NAMALWA (cell line): ENCODE data around the gene CSNK2B.

Experiments
- DNase-seq: peaks from one replicate; pipeline ENCODE4 v3.0.0-alpha.2; 2015; ENCODE audit warnings: low spot score

The CSNK2B gene

GRCh38 chr6:31636698-31637596 lies 28.9 kb upstream of the CSNK2B start:
- no peak for DNase-seq

- no peak for DNase-seq
Observed at GRCh38 chr6:31639043-31639442, 26.8 kb upstream of the CSNK2B start.

- DNase-seq, result no peak
Observed at GRCh38 chr6:31639449-31639861, 26.4 kb upstream of the CSNK2B start.

GRCh38 chr6:31640612-31641011 lies 25.3 kb upstream of the CSNK2B start:
- DNase-seq, result no peak

DNA sequence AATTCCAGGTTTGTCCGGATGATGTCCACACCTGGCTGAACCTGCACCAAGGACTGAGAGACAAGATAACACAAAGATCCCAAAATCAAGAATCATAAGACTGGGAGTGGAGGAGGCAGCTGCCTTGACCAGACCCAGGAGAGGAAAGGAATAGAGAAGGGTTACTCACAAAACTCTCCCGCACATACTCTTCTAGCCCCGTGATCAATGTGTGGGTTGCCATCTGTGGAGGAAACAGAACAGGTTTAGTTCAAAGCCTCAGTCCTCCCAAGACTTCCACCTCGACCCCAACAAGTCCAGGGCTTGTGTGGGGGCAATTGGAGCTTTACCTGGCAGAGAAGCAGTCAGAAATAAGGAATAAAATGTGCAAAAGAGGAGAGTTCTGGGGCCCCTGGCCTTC lies 24.5 kb upstream of the CSNK2B start:
- no peak for DNase-seq

GRCh38 chr6:31642798-31643570 lies 22.9 kb upstream of the CSNK2B start:
- DNase-seq, result no peak

GRCh38 chr6:31643818-31644454 lies 21.9 kb upstream of the CSNK2B start:
- DNase-seq, result no peak

DNA sequence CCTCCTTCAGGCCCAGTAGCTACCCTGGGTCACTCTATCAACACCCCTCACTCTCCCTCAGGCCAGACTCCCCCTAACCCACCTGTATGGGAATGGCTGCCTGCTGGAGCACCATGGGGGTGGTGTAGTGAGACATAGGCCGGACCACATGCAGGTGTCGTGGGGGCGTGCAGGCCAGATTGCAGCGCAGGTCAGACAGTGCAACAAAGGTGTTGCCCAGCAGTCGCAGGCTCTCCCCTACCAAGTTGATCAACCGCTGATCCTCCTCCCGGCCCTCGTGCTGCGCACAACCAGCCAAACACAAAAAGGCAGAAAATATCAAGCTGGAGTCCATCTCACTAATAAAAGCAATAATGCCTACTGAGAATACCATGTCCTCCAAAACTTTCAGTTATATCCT lies 20.6 kb upstream of the CSNK2B start:
- DNase-seq, result no peak

DNA sequence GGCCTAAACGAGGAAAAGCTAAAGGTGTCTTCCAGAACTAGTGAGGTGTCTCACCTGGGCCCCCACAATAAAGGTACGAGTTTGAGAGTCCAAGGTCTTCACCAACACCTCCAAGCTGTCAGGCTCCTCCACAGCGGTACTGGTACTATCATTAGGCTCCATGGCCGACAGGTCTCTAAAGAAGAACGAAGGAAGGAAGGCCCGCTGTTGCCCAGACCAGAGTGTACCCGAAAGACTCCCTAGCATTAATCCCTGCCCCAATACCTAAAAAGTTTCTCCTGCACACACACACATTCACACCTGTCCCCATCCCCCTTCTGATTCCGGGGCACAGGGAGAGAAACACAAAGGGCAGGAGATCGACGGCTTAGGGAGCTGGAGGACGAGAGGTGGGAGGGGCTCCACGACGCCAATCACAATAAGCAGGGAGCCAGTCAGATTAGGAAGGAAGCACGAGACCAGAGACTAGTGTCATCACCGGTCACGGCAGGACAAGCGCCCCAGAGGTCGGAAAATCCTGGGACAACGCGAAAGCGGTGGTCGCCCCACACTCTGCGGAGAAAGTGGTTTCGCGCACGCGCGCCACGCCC lies 14.2 kb upstream of the CSNK2B start:
- no peak for DNase-seq

DNA sequence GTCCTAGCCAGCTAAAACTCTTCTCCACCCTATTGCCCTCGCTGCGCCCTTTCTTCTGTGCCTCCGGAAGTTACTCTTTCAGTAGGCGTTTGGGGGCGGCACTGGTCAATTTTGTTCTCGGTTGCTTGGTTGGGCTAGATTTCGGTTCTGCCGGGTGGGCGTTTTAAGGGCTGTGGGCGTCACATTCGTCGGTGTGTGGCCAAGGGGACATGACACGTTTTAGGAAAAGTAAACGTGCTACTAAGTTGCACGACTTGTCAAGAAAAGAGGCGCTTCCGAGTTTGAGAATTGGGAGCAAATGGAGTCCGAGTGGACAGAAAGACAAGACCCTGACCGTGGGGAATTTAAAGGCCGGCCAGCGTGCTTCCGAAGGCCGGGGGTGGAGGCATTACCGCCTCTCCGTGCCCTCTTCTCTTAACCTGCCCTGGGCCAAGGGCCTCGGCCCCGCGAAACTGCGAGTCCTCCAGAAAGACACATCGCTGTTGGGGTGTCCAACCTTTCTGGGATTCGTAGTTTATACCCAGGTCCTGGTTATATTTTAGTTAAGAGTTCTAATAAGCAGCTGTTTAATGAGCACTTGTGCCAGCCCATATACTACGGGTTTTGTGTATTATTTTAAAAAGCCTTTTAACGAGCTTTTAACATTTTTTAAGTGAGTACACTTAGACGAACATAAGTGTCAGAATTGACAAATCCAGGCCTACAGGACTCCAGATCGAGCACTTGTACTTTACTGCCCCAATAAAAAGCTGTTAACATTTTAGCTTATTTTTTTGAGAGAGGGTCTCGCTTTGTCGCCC lies 12.8 kb upstream of the CSNK2B start:
- DNase-seq, result peak; percentile 96

GRCh38 chr6:31654574-31655348 lies 11.1 kb upstream of the CSNK2B start:
- no peak for DNase-seq

- no peak for DNase-seq
Observed at GRCh38 chr6:31655349-31656237, 10.3 kb upstream of the CSNK2B start, which contains the start of gene APOM. TSS of gene APOM (plus strand) at chr6:31655894. CDS start at chr6:31655967, 73 bp downstream.

- DNase-seq, result peak; percentile 43
Observed at GRCh38 chr6:31657406-31658157, 8.3 kb upstream of the CSNK2B start.

- no peak for DNase-seq
Observed at GRCh38 chr6:31658158-31658688, 7.7 kb upstream of the CSNK2B start.

- no peak for DNase-seq
Observed at GRCh38 chr6:31658983-31659648, 6.8 kb upstream of the CSNK2B start.

DNA sequence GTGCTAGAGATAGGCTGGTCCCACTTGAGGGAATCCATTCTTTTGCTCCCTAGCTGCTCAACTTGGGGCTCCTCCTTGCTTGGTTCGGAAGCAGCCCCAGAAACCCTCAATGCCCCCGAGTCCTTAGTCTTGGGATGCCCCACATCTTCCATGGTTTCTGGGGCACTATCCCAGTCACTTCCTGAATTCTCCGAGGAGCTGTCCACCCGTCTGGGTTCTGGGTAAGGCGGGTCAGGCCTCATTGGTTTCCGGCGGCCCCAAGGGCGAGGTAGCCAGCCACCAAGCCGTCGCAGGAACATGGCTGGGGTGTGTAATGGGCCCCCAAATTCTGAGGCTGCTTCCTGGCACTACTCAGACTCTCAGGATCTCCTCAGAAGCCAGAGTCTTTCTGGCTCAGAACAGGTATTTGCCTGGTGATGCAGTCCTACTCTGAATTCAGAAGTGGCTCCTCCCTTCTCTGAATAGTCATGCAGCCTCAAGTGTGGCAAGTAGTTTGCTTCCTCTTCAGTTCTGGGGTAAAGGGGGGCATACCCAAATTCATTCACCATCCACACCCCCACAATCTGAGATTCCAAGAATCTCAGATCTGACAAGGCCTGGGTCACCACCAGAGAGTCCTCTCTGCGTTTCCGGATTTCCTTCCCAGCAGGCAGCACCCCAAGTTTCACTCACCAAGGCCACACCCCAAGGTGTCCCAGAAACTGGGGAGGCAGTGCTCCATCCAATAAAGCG lies 6.1 kb upstream of the CSNK2B start:
- peak; percentile 49 for DNase-seq
